ENCODE results near the gene STK32C. TPM values are rescaled to one million over a fixed set of nuclear protein-coding genes. Genes with fewer than 3 reads are reported as not detected.

STK32C gene
- total RNA-seq, 1 donor from 2014 or later: 4.7 TPM

Other genes with a start within 250 kb of the STK32C start
- 0.49 TPM for gene JAKMIP3, start 242.0 kb downstream of the STK32C start, total RNA-seq
- 0.49 TPM for gene DPYSL4, start 121.0 kb downstream of the STK32C start, total RNA-seq
- gene LRRC27, start 24.2 kb upstream of the STK32C start, total RNA-seq: 4.9 TPM
- 14.7 TPM for gene PWWP2B, start 89.2 kb upstream of the STK32C start, total RNA-seq
- 24.3 TPM for gene INPP5A, start 229.8 kb upstream of the STK32C start, total RNA-seq